Natural killer cell treated with Interleukin-12 subunit alpha and Interleukin-12 subunit beta and Interleukin-15 and Interleukin-18, amount 100 ng/mL, for 72 hours (primary cell): ENCODE measurements around the gene CNST. TPM values are rescaled to one million over a fixed set of nuclear protein-coding genes. Genes with fewer than 3 reads are reported as not detected.
"Not testable (repeated sequence)": the region's sequence is repeated elsewhere in the genome, so short reads cannot be mapped to it uniquely, and the experiment has no call there.

Experiments
- ATAC-seq, 2 donors: fragments of 150-1000 bp; cut with Tn5 transposase in 1 of 2; sonication (Bioruptor Pico), chemical (Tn5 transposase) in 1 of 2; 2 replicates each; pipeline ENCODE4 v1.10.0; 2021
- DNase-seq: peaks from one replicate; pipeline ENCODE4 v3.0.0; 2022; ENCODE audit warnings: low spot score
- H3K27ac Mint-ChIP-seq, 2 donors: 1 replicate in 1 of 2; 2 replicates in 1 of 2; pipeline ENCODE4 v1.8.0; 2022; ENCODE audit warnings: mixed read lengths in 2 of 2, mild to moderate bottlenecking in 1 of 2, moderate library complexity in 1 of 2
- H3K27me3 Mint-ChIP-seq, 2 donors: 1 replicate in 1 of 2; 2 replicates in 1 of 2; pipeline ENCODE4 v1.8.0; 2022; ENCODE audit warnings: mixed read lengths in 2 of 2
- H3K36me3 Mint-ChIP-seq: one replicate; pipeline ENCODE4 v1.8.0; 2022; ENCODE audit warnings: mixed read lengths
- H3K4me1 Mint-ChIP-seq, 2 donors: 1 replicate in 1 of 2; 2 replicates in 1 of 2; pipeline ENCODE4 v1.8.0; 2022; ENCODE audit warnings: low read depth in 2 of 2, mixed read lengths in 2 of 2, mild to moderate bottlenecking in 1 of 2
- H3K4me3 Mint-ChIP-seq: one replicate; pipeline ENCODE4 v1.8.0; 2022; ENCODE audit warnings: mixed read lengths
- H3K9me3 Mint-ChIP-seq: 2 replicates; pipeline ENCODE4 v1.8.0; 2022; ENCODE audit warnings: mixed read lengths
- total RNA-seq, 2 donors: library from RNA; stranded (reverse); gene quantifications; one replicate each; pipeline ENCODE4 v1.2.3, GENCODE V29; 2022

CNST gene
- total RNA-seq, 2 donors from 2014 or later, result 31.0 to 37.6 TPM

DNA sequence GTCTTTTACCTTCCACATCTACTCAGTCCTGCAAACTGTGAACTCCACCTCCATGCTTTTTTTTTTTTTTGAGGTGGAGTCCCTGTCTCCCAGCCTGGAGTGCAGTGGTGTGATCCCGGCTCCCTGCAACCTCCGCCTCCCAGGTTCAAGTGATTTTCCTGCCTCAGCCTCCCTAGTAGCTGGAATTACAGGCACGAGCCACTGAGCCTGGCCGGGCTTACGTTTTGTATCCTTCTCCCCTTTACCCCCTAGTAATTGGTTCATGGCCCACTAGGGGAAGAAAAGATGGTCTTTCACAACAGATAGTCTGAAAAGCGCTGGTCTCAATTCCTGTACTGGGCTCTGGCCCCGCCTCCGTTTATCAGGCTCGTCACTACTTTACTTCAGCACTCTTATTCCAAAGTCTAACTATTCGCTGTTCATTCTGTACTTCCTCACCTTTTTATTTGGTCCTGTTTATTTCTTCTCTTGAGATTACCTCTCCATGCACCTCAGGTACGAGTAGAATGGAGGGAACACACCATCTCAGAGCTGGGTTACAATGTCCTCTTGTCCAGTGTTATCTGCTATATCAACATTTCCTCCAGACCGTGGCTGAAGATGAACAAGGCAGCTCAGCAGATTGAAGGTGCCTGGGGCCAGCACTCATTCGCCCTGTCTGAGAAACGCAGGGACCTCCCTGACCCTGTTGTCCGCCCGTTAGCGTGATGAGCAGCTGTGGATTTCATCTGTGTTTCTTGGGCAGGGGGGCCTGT, 16.2 kb downstream of the CNST start:
- Mint-ChIP-seq H3K4me3 (peak overlapping the region; percentile 15), H3K27ac (peak overlapping the region; percentile 38 to 59), H3K9me3 (no peaks in the 10 kb centered on the region), H3K36me3 (no peaks in the 10 kb centered on the region), H3K4me1 (peaks cover 32 to 34% of the 10 kb centered on the region in 2 donors), H3K27me3 (no peaks in the 10 kb centered on the region)
- ATAC-seq (no peak), DNase-seq (no peak)

DNA sequence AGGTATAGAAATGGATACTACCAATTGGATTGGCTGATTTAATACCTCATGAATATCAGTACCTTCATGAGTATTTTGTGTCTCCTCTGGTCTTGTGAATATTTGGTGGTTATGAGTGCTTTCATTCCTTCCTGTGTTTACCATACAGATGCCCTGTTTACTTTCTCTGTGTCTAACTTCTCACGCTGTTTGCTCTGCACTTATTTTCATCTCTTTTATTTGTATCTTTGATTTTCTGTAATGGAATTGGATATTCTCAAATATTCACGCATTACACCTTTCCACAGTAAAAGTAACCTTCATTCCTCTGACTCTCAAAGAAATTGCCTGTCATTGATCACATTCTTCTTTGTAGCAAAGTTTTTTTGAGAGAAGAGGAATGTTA, 16.8 kb downstream of the CNST start:
- Mint-ChIP-seq H3K4me3 (no peak overlapping the region), H3K4me1 (peaks cover 27 to 30% of the 10 kb centered on the region in 2 donors), H3K36me3 (no peaks in the 10 kb centered on the region), H3K9me3 (no peaks in the 10 kb centered on the region), H3K27me3 (no peaks in the 10 kb centered on the region), H3K27ac (peak overlapping the region in 1 of 2 donors; percentile 38)
- ATAC-seq (no peak), DNase-seq (no peak)

DNA sequence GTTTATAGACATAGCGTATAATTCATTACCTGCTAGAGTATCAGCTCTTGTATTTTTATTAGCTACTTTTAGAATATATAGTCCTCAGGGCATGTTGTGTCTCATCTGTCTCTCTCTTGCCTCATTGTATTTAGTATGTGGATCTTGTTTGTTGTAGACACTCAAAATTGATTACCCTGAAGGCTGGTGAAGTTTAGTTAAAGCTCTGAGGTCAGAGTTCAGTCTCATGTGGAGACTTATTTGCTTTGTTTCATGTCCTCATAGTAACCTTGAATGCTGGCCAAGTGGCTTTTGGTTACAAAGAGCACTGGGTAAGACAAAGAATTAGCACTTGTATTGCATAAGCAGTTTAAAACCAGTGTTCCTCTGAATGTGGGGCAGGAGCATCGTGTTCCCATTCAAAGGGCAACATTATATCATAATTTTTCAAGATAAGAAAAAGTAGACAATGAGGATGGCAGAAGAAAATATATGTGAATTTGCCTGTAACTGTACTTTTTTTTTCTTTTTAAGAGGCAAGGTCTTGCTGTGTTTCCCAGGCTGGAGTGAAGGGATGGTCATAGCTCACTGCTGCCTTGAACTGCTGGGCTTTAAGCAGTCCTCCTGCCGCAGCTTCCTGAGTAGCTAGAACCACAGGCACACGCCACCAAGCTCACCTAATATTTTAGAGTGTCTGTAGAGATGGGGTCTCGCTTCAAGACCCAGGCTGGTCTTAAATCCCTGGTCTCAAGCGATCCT, 17.4 kb downstream of the CNST start:
- H3K36me3 Mint-ChIP-seq, result no peaks in the 10 kb centered on the region
- peaks cover 26 to 29% of the 10 kb centered on the region in 2 donors for H3K4me1 Mint-ChIP-seq
- DNase-seq (no peak), ATAC-seq (no peak)
- H3K9me3 Mint-ChIP-seq, result no peaks in the 10 kb centered on the region
- no peak overlapping the region for H3K4me3 Mint-ChIP-seq
- peak overlapping the region in 1 of 2 donors; percentile 38 for H3K27ac Mint-ChIP-seq
- no peaks in the 10 kb centered on the region for H3K27me3 Mint-ChIP-seq

DNA sequence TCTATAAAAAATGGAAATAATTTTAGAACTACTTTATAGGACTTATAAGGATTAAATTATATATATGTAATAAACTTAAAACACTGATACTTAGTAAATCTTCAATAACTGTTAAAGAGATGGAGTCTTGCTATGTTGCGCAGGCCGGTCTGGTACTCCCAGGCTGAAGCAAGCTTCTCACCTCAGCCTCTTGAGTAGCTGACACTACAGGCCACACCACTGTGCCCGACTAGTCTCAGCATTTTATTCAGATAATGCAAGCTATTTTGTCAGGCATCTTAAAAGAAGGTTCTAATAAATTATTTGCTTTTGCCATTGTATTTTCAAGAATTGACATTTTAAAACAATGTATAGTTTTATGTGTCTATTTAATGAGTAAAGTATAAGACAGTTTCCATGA, 20.8 kb downstream of the CNST start:
- no peak for DNase-seq
- ATAC-seq, result no peak
- no peak overlapping the region for H3K27ac Mint-ChIP-seq
- H3K36me3 Mint-ChIP-seq, result no peaks in the 10 kb centered on the region
- H3K27me3 Mint-ChIP-seq, result no peaks in the 10 kb centered on the region
- H3K4me3 Mint-ChIP-seq, result no peak overlapping the region
- H3K9me3 Mint-ChIP-seq, result no peaks in the 10 kb centered on the region
- H3K4me1 Mint-ChIP-seq, result peaks cover 29 to 33% of the 10 kb centered on the region in 2 donors

DNA sequence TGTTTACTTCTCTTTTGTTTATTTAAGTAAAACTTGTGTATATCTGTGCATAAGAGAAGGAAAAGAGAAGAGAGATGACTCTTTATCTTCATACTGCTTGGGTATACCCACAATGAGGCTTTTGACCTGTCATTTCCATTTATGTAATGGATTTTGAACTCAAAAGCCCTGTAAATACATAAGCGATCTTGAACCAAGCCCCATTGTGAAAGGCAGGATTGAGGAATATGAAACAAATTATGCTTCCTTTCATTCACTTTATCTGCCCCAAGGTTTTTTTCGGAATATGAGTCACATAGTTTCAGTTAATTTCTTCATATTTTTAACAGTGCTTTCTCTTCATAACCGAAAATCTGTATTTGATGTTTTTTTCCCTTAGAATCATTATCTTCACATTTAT, 21.4 kb downstream of the CNST start:
- ATAC-seq (no peak), DNase-seq (no peak)
- H3K4me1 Mint-ChIP-seq, result peaks cover 26 to 27% of the 10 kb centered on the region in 2 donors
- no peak overlapping the region for H3K4me3 Mint-ChIP-seq
- H3K9me3 Mint-ChIP-seq, result no peaks in the 10 kb centered on the region
- H3K27ac Mint-ChIP-seq, result no peak overlapping the region
- H3K36me3 Mint-ChIP-seq, result no peaks in the 10 kb centered on the region
- H3K27me3 Mint-ChIP-seq, result no peaks in the 10 kb centered on the region

DNA sequence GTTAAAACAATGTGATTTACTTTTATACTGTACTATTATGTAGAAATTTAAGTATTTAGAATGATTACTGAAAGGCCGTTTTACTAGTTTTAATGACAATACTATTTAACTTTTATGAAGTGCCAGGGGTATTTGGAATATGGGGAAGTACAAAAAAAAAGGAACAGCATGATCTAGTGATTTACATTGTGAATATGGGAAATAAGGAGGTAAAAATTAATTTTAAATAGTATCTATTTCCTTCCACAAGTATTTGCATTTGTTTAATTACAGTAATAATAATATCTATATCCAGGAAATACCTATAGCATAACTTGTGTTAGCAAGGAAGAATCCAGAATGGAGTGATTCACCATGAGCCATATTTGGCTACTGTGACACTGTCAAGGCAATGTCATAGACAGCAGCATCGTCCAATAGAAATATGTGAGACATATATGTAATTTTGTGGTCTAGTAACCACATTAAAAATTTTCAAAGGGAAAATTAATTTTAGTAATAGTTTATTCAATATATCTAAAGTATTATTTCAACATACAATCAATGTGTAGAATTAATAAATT, 22.0 kb downstream of the CNST start:
- ATAC-seq (no peak), DNase-seq (no peak)
- Mint-ChIP-seq H3K4me3 (no peak overlapping the region), H3K27me3 (no peaks in the 10 kb centered on the region), H3K27ac (no peak overlapping the region), H3K36me3 (no peaks in the 10 kb centered on the region), H3K9me3 (no peaks in the 10 kb centered on the region), H3K4me1 (peaks cover 20 to 22% of the 10 kb centered on the region in 2 donors)

DNA sequence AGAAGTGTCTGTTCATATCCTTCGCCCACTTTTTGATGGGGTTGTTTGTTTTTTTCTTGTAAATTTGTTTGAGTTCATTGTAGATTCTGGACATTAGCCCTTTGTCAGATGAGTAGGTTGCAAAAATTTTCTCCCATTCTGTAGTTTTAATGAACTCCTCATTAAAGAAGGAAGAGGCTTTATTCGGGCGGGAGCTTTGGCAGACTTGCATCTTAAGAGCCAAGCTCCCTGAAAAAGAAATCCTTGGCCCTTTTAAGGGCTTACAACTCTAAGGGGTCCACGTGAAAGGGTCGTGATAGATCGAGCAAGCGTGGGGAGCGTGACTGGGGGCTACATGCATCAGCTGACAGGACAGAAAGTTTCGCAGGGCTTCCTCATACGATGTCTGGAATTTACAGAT, 23.7 kb downstream of the CNST start:
- not testable (repeated sequence) for DNase-seq, H3K27ac Mint-ChIP-seq, H3K9me3 Mint-ChIP-seq, ATAC-seq, H3K4me3 Mint-ChIP-seq, H3K27me3 Mint-ChIP-seq, H3K36me3 Mint-ChIP-seq
- peaks cover 11 to 17% of the 10 kb centered on the region in 2 donors for H3K4me1 Mint-ChIP-seq

DNA sequence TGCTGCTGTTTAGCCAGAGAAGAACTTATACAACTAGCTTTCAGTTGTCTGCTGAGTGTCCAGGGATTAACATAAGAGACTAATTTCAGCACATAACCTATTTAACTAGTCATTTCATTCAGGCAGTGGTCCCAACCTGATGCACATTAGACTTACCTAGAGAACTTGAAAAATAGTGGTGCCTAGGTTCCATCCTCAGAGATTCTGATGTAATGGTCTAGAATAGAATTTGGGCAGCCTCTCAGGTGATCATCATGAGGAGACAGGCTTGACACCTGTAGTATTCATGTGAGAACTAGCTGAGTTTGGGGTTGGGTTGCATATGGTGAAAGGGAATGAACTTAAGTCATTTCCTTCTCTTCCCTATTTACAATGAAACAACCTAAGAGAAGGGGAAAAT, 24.8 kb downstream of the CNST start:
- H3K4me1 Mint-ChIP-seq, result peaks cover 11 to 17% of the 10 kb centered on the region in 2 donors
- peak overlapping the region; percentile 2 for H3K4me3 Mint-ChIP-seq
- ATAC-seq, result no peak

DNA sequence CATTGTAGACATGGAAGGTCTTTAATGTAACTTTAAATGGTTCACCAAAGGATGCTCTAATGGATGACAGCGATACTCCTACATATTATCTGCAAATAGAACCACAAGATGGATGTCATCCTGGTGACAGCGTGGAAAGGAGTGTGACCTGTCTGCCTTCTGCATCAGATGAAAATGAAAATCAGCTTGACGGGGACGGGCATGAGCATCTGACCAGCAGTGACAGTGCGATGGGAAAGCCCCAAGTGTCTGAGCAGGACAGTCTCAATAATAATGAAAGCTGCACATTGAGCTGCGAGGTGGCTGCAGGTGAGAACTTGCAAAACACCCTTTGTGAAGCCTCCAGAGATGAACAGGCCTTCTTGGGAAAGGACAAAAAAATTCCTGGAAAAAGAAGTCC, 25.2 kb downstream of the CNST start:
- no peaks in the 10 kb centered on the region for H3K9me3 Mint-ChIP-seq
- DNase-seq (no peak), ATAC-seq (peak; percentile 54 to 65)
- peak overlapping the region in 1 of 2 donors; percentile 35 for H3K27ac Mint-ChIP-seq
- no peaks in the 10 kb centered on the region for H3K27me3 Mint-ChIP-seq
- peak overlapping the region; percentile 2 for H3K4me3 Mint-ChIP-seq
- no peaks in the 10 kb centered on the region for H3K36me3 Mint-ChIP-seq
- peaks cover 11 to 17% of the 10 kb centered on the region in 2 donors for H3K4me1 Mint-ChIP-seq

More for the DNA sequence above, 24.8 kb downstream of the CNST start:
- no peaks in the 10 kb centered on the region for H3K9me3 Mint-ChIP-seq
- H3K36me3 Mint-ChIP-seq, result no peaks in the 10 kb centered on the region
- DNase-seq, result no peak
- H3K27me3 Mint-ChIP-seq, result no peaks in the 10 kb centered on the region
- peak overlapping the region in 1 of 2 donors; percentile 35 for H3K27ac Mint-ChIP-seq

DNA sequence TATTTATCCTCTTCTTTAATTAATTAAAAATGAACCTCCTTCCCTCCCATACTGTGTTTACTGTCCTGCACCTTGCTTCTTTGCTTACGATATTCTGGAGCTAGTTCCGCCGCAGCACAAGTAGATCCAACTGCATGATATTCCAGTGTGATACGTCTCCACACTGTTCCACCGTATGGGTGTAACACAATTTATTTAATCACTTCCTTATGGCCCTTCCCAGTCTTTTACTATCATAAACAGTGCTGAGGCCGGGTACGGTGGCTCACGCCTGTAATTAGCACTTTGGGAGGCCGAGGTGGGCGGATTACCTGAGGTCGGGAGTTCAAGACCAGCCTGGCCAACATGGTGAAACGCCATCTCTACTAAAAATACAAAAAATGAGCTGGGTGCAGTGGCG, 25.7 kb downstream of the CNST start:
- no peaks in the 10 kb centered on the region for H3K9me3 Mint-ChIP-seq
- no peak overlapping the region for H3K27ac Mint-ChIP-seq
- H3K36me3 Mint-ChIP-seq, result no peaks in the 10 kb centered on the region
- no peaks in the 10 kb centered on the region for H3K27me3 Mint-ChIP-seq
- no peak for ATAC-seq
- H3K4me3 Mint-ChIP-seq, result no peak overlapping the region
- no peak for DNase-seq
- peaks cover 11 to 17% of the 10 kb centered on the region in 2 donors for H3K4me1 Mint-ChIP-seq

DNA sequence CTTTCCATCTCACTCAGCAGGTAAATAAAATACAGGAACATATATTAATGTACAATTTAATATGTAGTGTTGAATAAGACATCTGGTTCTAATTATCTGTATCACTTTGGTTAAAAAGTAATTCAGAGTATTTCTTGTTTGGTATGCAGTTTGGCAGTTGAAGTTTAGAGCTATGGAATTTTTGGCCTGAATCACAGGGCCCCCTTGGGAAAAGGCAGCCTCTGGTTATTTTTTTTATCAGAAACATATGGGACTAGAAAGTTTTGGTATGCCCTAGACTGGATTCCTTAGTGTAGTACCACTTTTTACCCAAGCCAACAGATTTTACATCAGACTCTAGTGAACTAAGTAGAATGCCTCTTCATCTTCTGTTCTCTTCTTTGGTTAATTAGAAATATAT, 26.4 kb downstream of the CNST start:
- Mint-ChIP-seq H3K27me3 (no peaks in the 10 kb centered on the region), H3K9me3 (no peaks in the 10 kb centered on the region), H3K4me1 (peaks cover 11 to 17% of the 10 kb centered on the region in 2 donors), H3K4me3 (no peak overlapping the region), H3K27ac (no peak overlapping the region), H3K36me3 (no peaks in the 10 kb centered on the region)
- no peak for ATAC-seq
- no peak for DNase-seq

DNA sequence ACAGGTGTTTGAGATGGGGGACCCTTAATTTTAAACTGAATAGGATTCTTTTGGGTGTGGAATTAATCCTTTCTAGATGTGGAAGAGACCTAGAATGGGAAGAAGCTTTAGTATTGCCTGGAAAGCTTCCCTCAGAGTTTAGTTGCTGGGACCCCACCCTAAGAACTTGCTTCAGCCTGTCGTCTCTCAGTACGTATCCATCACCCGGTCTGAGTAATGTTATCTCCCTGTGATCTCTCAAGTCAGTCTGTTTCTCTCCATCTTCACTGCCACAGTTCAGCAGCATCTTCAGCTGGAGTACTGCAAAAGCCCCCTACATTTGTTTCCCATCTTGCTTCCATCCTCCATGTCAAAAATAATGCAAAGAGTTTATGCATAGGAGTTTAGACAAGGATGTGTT, 28.9 kb downstream of the CNST start:
- Mint-ChIP-seq H3K9me3 (no peaks in the 10 kb centered on the region), H3K36me3 (no peaks in the 10 kb centered on the region), H3K4me1 (peaks cover 19 to 23% of the 10 kb centered on the region in 2 donors), H3K27me3 (no peaks in the 10 kb centered on the region), H3K27ac (no peak overlapping the region), H3K4me3 (no peak overlapping the region)
- no peak for ATAC-seq
- no peak for DNase-seq

DNA sequence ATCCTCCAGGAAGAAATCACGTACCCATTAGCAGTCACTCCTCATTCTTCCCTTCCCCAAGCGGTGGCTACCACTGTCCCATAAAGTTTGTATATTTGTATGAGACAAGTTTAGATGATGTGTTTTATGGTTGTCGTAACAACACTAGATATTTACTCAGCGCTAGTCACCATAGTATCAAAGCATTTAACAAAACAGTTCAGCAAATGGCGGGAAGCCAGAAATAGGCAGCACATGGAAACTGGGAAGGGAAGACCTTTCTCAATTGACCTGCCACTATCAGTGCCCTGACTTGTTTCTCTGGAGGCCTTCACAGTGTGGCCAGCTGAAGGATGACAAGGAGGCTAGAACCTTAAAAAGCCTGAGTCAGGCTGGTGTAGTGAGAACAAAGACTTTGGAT, 31.1 kb downstream of the CNST start:
- no peak for DNase-seq
- H3K4me3 Mint-ChIP-seq, result no peak overlapping the region
- H3K27ac Mint-ChIP-seq, result no peak overlapping the region
- H3K27me3 Mint-ChIP-seq, result no peaks in the 10 kb centered on the region
- no peaks in the 10 kb centered on the region for H3K36me3 Mint-ChIP-seq
- peaks cover 24 to 27% of the 10 kb centered on the region in 2 donors for H3K4me1 Mint-ChIP-seq
- H3K9me3 Mint-ChIP-seq, result no peaks in the 10 kb centered on the region
- ATAC-seq, result no peak

DNA sequence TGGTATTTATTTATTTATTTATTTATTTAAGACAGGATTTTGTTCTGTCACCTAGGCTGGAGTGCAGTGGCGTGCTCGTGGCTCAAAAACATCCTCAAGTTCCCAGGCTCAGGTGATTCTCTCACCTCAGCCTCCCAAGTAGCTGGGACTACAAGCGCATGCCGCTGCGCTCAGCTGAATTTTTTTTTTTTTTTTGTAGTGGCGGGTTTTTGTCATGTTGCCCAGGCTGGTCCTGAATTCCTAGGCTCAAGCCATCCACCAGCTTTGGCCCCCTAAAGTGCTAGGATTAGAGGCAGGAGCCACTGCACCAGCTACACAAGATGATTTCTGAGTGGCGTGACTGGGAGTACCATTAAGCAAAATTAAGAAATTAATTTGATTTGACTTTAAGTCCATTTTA, 31.7 kb downstream of the CNST start:
- H3K27ac Mint-ChIP-seq, result no peak overlapping the region
- peaks cover 26 to 32% of the 10 kb centered on the region in 2 donors for H3K4me1 Mint-ChIP-seq

More for the DNA sequence above, 31.7 kb downstream of the CNST start:
- Mint-ChIP-seq H3K9me3 (no peaks in the 10 kb centered on the region), H3K4me3 (no peak overlapping the region), H3K27me3 (no peaks in the 10 kb centered on the region), H3K36me3 (no peaks in the 10 kb centered on the region)
- ATAC-seq, result no peak
- DNase-seq, result no peak
